ENCODE measurements around the gene PCMTD2.

- TF ChIP-seq CTCF (IDR thresholded peaks at IDR 0.05; ENCODE audit: low read depth, low read length, poor library complexity, severe bottlenecking) (no peak), EZH2phosphoT487 (IDR thresholded peaks at IDR 0.05; ENCODE audit: borderline replicate concordance, low read length) (no peak)
These were observed 19.1 kb upstream of the PCMTD2 start for GRCh38 chr20:64236137-64237088.

All from DOHH2 (cell line).